NCI-H82 treated with DMSO at 0.1 percent for 48 hours (cell line): ENCODE results near the gene FAM20C.

ENCODE experiments used
- DNase-seq: peaks from one replicate; lab custom pipeline; 2025; ENCODE audit not compliant: unreplicated experiment; lab: John Stamatoyannopoulos, UW

The FAM20C gene

DNA sequence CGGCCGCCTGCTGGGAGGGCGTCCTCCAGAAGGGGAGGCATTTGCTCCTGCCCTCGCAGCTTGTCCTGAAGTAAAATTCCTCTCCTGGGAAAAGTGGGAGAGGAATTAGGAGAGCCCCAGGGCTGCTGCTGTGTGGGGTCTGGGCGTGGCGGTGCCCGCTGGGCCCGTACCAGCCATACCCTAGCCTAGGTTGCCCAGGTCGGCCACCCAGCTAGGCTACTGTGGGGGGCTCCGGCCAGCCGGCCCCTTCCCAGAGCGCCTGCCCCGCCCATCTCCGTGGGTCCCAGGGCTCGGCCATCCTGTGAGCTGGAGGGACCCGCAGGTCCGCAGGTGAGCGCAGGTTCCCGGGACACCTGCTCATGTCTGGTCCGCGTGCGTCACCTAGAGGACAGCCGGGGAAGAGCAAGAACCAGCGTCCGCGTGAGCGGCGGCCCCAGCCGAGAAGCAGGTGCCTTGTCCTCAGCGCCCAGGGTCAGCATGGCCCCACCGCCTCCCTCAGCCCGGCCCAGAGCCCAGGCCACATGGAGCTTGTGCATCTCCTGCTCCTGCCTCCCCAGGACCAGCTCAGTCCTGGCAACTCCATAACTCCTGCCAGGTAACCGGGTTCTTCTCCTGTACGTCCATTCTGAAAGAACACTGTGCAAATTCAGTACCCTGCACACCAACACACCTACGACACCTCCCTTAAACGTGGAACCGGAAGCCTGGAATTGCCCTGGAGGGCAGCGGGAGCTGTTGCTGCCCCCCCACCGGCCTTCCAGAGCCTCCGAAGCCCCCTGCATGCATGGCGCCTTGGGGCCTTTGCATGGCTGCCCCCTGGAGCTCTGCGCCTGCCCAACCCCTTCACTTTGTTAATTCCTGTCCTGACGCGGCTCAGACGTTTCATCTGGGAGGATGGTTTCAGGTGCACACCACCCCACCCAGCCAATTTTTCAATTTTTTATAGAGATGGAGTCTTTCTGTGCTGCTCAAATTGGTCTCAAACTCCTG, 74.8 kb downstream of the FAM20C start:
- no peak for DNase-seq

DNA sequence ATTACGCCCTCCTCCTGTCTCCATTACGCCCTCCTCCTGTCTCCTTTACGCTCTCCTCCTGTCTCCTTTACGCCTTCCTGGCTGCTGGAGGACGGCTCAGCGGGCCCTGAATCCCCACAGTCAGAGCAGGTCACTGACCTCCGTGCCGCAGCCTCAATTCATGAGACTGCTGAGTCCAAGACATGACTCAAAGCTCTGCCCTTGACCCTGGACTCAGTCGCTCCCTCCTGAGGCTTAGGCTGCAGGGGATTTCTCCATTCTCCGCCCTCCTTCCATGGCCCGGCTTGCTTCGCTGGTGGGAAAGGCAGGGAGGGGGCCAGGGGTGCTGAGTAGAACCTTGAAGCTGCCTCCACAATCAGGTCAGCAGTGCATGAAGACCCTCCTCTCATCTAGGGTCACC, 76.6 kb downstream of the FAM20C start:
- DNase-seq = no peak

- DNase-seq = no peak
Observed at GRCh38 chr7:269721-270120, 77.3 kb downstream of the FAM20C start.

- DNase-seq = no peak
Observed at GRCh38 chr7:270351-270983, 78.1 kb downstream of the FAM20C start.

- no peak for DNase-seq
Observed at GRCh38 chr7:271266-272107, 79.1 kb downstream of the FAM20C start.

GRCh38 chr7:272108-272615, 79.8 kb downstream of the FAM20C start:
- no peak for DNase-seq

GRCh38 chr7:272631-273030, 80.3 kb downstream of the FAM20C start:
- DNase-seq = no peak

DNA sequence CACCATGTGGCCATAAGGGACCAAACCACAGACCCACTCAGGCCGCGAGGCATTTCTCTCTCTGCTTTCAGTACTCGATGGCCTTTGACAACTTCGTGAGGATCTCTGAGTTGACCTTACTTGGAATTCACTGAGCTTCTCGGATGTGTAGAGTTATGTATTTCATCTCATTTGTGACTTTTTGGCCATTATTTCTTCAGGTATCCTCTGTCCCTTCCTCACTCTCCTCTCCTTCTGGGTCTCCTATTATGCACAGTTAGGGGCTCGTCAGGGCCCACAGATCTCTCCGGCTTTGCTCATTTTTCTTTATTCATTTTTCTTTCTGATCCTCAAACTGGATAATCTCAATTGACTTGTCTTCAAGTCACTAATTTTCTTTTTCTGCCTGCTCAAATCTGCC, 81.0 kb downstream of the FAM20C start:
- DNase-seq = no peak

- no peak for DNase-seq
Observed at GRCh38 chr7:274266-274665, 81.9 kb downstream of the FAM20C start.

- no peak for DNase-seq
Observed at GRCh38 chr7:276230-276835, 84.0 kb downstream of the FAM20C start.

DNA sequence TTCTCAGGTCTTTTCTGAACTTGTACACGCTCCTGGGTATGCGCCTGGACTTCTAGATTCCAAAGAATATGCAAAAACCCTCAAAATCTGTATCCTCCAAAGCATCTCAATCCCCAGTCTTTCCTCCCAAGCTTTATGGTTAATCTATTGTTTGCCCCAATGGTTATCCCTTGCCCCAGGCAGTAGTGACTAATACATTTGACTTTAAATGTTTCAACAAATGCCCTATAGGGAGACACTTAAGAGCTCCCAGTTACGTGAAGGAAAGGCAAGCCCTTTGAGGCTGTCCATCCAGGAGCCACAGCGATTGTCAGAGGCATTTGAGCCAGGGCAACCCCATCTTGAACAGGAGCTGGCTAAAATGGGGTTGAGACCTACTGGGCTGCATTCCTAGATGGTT, 84.9 kb downstream of the FAM20C start:
- DNase-seq = no peak

DNA sequence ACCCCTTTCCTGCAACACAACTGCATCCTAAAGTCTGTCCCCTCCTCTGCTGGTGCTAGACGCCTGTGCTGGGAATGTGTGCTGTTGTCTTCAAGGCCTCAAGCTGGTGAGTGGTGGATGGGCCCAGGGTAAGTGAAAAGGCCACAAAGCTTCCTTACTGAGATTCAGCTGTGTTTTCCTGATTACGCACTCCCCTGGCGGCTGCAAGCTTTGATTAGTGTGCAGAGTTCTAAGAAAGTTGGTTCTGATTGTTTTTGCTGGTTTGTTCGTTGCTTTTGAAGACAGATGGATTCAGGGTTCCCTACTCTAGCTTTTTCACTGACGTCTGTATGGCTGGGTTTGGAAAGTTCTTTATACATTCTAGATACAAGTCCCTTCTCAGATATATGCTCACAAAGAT, 85.7 kb downstream of the FAM20C start:
- no peak for DNase-seq

- no peak for DNase-seq
Observed at GRCh38 chr7:279821-280220, 87.5 kb downstream of the FAM20C start.

- DNase-seq = no peak
Observed at GRCh38 chr7:280461-280860, 88.1 kb downstream of the FAM20C start.

DNA sequence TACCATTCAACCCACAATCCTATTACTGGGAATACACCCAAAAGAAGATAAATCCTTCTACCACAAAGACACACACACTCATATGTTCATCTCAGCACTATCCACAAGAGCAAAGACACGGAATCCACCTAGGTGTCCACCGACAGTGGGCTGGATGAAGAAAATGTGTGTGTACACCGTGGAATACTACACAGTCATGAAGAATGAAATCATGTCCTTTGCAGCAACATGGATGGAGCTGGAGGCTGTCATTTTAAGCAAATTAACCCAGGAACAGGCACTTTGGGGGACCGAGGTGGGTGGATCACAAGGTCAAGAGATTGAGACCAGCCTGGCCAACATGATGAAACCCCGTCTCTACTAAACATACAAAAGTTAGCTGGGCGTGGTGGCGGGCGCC, 89.3 kb downstream of the FAM20C start:
- no peak for DNase-seq

DNA sequence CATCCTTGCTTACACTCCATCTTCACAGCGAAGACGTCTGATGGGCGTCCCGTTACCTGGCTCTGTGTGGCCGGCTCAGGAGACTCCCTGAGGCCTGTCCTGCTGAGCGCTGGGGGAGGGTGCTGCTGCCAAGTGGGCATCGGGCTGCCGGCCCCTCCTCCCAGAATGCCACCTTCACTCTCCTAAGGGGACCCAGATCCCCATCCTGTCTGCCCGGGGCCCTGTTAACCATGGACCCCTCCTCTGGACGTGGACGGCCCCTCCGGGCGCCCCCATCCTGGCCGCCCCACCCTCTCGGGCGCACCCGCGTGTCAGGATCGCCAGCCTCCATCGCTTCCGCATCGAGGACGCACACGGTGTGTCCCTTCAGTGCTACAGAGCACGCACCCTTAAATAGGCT, 90.2 kb downstream of the FAM20C start:
- DNase-seq = no peak

GRCh38 chr7:284762-285722, 92.7 kb downstream of the FAM20C start:
- DNase-seq = no peak

DNA sequence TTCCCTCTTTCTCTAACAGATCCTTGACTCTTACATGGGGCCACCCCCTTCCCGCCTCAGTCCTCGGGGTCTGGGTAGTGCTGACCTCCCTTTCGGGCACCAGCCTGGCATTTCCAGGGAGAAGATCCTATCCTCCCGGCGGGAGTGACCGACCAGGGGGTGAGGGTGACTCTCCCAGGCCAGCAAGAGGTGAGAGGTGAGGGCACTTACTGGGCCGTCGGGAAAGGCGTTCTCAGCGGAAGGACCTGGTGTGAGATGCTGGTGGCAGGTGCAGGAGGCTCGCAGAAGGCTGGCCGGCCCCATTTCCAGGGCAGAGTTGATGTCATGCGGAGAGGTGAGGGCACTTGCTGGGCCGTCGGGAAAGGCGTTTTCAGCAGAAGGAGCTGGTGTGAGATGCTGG, 93.4 kb downstream of the FAM20C start:
- DNase-seq = no peak

DNA sequence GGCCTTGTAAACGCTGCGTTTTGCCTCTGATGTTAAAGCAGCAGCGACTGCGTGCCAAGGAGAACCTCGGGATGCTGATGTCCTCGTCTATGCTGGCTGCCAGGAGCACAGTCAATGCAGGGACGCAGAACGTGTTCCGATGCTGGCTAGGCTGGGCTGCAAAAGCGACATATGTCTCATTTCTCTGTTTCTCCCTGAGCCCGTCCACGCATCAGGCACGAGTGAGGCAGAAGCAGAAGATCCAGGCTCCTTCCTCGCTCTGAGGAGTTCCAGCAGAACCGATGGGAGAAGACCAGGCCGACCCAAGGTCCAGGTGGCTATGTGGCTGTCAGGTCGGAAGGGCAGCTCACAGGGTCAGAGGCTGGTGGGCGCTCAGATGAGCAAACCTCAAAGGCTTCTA, 93.9 kb downstream of the FAM20C start:
- DNase-seq = no peak

DNA sequence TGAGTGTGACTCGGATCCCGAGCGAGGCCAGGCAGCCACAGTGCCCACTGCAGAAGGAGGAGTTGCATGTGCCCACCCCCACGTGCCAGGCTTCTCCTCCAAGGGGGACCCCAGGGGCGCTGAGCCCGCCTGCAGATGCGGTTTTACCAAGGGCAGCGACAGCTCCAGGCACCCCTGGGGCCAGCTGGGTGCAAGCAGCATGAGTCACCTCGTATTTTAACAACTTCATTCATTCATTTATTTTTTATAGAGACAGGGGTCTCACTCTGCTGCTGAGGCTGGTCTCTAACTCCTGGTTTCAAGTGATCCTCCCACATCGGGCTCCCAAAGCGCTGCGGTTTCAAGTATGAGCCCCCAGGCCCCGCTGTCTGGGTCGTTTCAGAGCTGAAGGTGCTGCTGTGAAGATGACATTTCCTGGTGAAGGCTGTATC, 96.3 kb downstream of the FAM20C start:
- no peak for DNase-seq
